Psoas muscle (tissue), 8 donors: Measurements from ENCODE around the gene BRCA1. TPM values are rescaled to one million over a fixed set of nuclear protein-coding genes. Genes with fewer than 3 reads are reported as not detected.
A peak's percentile ranks its signal among the peaks of the same experiment; 100 is the strongest.

Experiments used
- ATAC-seq, 4 donors: fragments of 200-7000 bp; cut with Tn5 transposase; one replicate each; pipeline ENCODE4 v1.9.1; 2020; ENCODE audit warnings: moderate library complexity in 3 of 4, mild to moderate bottlenecking in 2 of 4
- DNase-seq, 2 donors: peaks; one replicate each; pipeline ENCODE4 v3.0.0-alpha.2; 2020
- H3K27ac ChIP-seq: fragments of 200-600 bp; one replicate; pipeline ENCODE4 v1.8.0; 2022
- H3K27me3 ChIP-seq, 3 donors: fragments of 200-600 bp in 1 of 3; one replicate each; pipeline versions ENCODE4 v1.6.1 to v1.8.0; 2013 to 2022; ENCODE audit warnings: low read length in 2 of 3, mild to moderate bottlenecking in 2 of 3, moderate library complexity in 1 of 3; ENCODE audit not compliant: insufficient read depth in 3 of 3
- H3K36me3 ChIP-seq, 2 donors: fragments of 200-600 bp in 1 of 2; one replicate each; pipeline versions ENCODE4 v1.6.1 to v1.8.0; 2013 to 2022; ENCODE audit warnings: low read depth in 1 of 2, mild to moderate bottlenecking in 1 of 2, moderate library complexity in 1 of 2; ENCODE audit not compliant: insufficient read depth in 1 of 2
- H3K4me1 ChIP-seq: fragments of 200-600 bp; one replicate; pipeline ENCODE4 v1.8.0; 2022
- H3K4me3 ChIP-seq: fragments of 200-600 bp; one replicate; pipeline ENCODE4 v1.8.0; 2022; ENCODE audit warnings: mild to moderate bottlenecking
- H3K9me3 ChIP-seq: fragments of 200-600 bp; one replicate; pipeline ENCODE4 v1.8.0; 2022
- CTCF ChIP-seq: fragments of 200-600 bp; IDR thresholded peaks from one replicate; pipeline ENCODE4 v1.8.0; 2022; ENCODE audit warnings: antibody characterized with exemption
- WGBS, 3 donors: extraction: QIAGEN DNeasy Blood & Tissue Kit; methylation state at CpG; one replicate each; pipeline versions ENCODE4 v1.1.6 to v1.1.7; 2013; 5-methylcytosine and 5-hydroxymethylcytosine counted together
- intact Hi-C, 2 donors: fragments of 100-400 bp; cut with DNase I; formaldehyde crosslinking; loops; one replicate each; pipeline versions ENCODE4 v1.11.0 to v1.14.2; 2022
- polyA plus RNA-seq, 3 donors: library from polyadenylated mRNA; stranded (reverse); fragments of 200-250 nt; gene quantifications; one replicate each; pipeline ENCODE4 v1.2.3, GENCODE V29; 2013
- total RNA-seq, 4 donors: library from RNA; stranded (reverse); fragmentation: NEBNext Ultra II Directional in 2 of 4; extraction: Animal tissue kit (Norgen Biotek cat#: 25700) in 2 of 4; gene quantifications; one replicate each; pipeline versions ENCODE4 v1.2.1 to v1.2.4, GENCODE V29; 2021 to 2023
- donor health status: healthy with polysubstance abuse.
- donor health status: DM: no; HTN: no; CAD: no; lungs with moderate emphysema.
- donor health status: Bipolar disorder and iron deficiency.
- donor health status: healthy.
- donor health status: DM: yes; HTN: yes; CAD: no.
- donor health status: DM: no; HTN: no; CAD: no.
- donor health status: DM: no; HTN: no; CAD: no.
- donor health status: DM: yes; HTN: yes; CAD: no.

The BRCA1 gene
- total and polyA plus RNA-seq, 7 donors: 1.5 to 6.1 (median 3.7) TPM

- ATAC-seq (peak; percentile 97 to 98 (median 98)), DNase-seq (peak; percentile 98 to 99)
- Histone ChIP-seq H3K4me3 (peak within 1 kb of the TSS; percentile 93), H3K27ac (peak within 1 kb of the TSS; percentile 96), H3K27me3 (no peaks in the 10 kb centered on the region), H3K4me1 (peaks cover 21% of the 10 kb centered on the region), H3K9me3 (no peaks in the 10 kb centered on the region), H3K36me3 (peaks cover 4 to 55% of the 10 kb centered on the region in 2 donors)
- WGBS, 3 donors: 0 to 1% (median 0%) methylated on average over 49 of the region's 49 CpGs
- intact Hi-C loops: loop anchor here in 1 of 2 donors (1.0 kb wide), 1 partner anchor 17 kb away; no protein-coding TSS in a partner anchor
- TF ChIP-seq CTCF: peak; percentile 93
These were observed 126.9 kb downstream of the BRCA1 start, which contains the start of gene RPL27 for GRCh38 chr17:42997984-42998938. Gene RPL27 (plus strand): TSS chr17:42998419. CDS start chr17:42998751, 332 bp downstream.

- ATAC-seq: peak in 2 of 4 donors; percentile 5 to 6
- H3K36me3 ChIP-seq: peaks cover 6 to 55% of the 10 kb centered on the region in 2 donors
- H3K27ac ChIP-seq: peak overlapping the region; percentile 96
- no peaks in the 10 kb centered on the region for H3K9me3 ChIP-seq
- peaks cover 21% of the 10 kb centered on the region for H3K4me1 ChIP-seq
- H3K27me3 ChIP-seq: no peaks in the 10 kb centered on the region
- H3K4me3 ChIP-seq: peak overlapping the region; percentile 93
- WGBS, 3 donors: 23 to 29% (median 24%) methylated on average over 5 of the region's 5 CpGs
- intact Hi-C loops: no loop called here
- no peak for DNase-seq
- no peak for TF ChIP-seq CTCF
These were observed 127.7 kb downstream of the BRCA1 start for GRCh38 chr17:42997390-42997983.

Other genes with a start within 250 kb of the BRCA1 start
- gene G6PC1, start 224.6 kb downstream of the BRCA1 start, total RNA-seq: not detected
- under 1 TPM in 1 of 3 donors, not detected in 2; 0.03 TPM for gene G6PC1, start 224.6 kb downstream of the BRCA1 start, polyA plus RNA-seq
- 10 to 100 TPM; 29.7 to 54.6 (median 43.1) TPM for gene AARSD1, start 160.9 kb downstream of the BRCA1 start, total RNA-seq
- 10 to 100 TPM; 55.2 to 68.1 (median 55.3) TPM for gene AARSD1, start 160.9 kb downstream of the BRCA1 start, polyA plus RNA-seq
- gene PTGES3L, start 145.3 kb downstream of the BRCA1 start, total RNA-seq: 10 to 100 TPM; 47.8 to 66.0 (median 55.3) TPM
- gene PTGES3L, start 145.3 kb downstream of the BRCA1 start, polyA plus RNA-seq: 10 to 100 TPM; 43.7 to 59.5 (median 44.7) TPM
- gene RUNDC1, start 144.8 kb downstream of the BRCA1 start, total RNA-seq: 10 to 100 TPM in 2 of 4 donors, 1 to 10 TPM in 2; 8.7 to 16.8 (median 12.8) TPM
- 10 to 100 TPM; 10.4 to 17.8 (median 10.6) TPM for gene RUNDC1, start 144.8 kb downstream of the BRCA1 start, polyA plus RNA-seq
- 1,000 to 10,000 TPM in 1 of 4 donors, 100 to 1,000 TPM in 3; 506 to 1,045 (median 824) TPM for gene RPL27, start 126.9 kb downstream of the BRCA1 start, total RNA-seq
- gene RPL27, start 126.9 kb downstream of the BRCA1 start, polyA plus RNA-seq: 1,000 to 10,000 TPM; 2,533 to 3,118 (median 2,913) TPM
- 1 to 10 TPM; 4.6 to 6.5 (median 6.2) TPM for gene IFI35, start 118.6 kb downstream of the BRCA1 start, total RNA-seq
- gene IFI35, start 118.6 kb downstream of the BRCA1 start, polyA plus RNA-seq: 1 to 10 TPM; 4.2 to 7.8 (median 6.5) TPM
- 10 to 100 TPM; 20.0 to 50.6 (median 34.1) TPM for gene VAT1, start 103.0 kb downstream of the BRCA1 start, total RNA-seq
- gene VAT1, start 103.0 kb downstream of the BRCA1 start, polyA plus RNA-seq: 10 to 100 TPM; 19.2 to 20.2 (median 19.7) TPM
- gene RND2, start 100.1 kb downstream of the BRCA1 start, total RNA-seq: under 1 TPM; 0.04 to 0.22 (median 0.16) TPM
- gene RND2, start 100.1 kb downstream of the BRCA1 start, polyA plus RNA-seq: under 1 TPM; 0.04 to 0.09 (median 0.04) TPM
- gene NBR1, start 45.9 kb upstream of the BRCA1 start, total RNA-seq: 100 to 1,000 TPM; 104 to 157 (median 133) TPM
- 10 to 100 TPM; 13.7 to 91.7 (median 45.9) TPM for gene NBR1, start 45.9 kb upstream of the BRCA1 start, polyA plus RNA-seq
- gene TMEM106A, start 86.5 kb upstream of the BRCA1 start, total RNA-seq: 1 to 10 TPM; 1.9 to 3.4 (median 2.6) TPM
- under 1 TPM; 0.21 to 0.60 (median 0.53) TPM for gene TMEM106A, start 86.5 kb upstream of the BRCA1 start, polyA plus RNA-seq
- not detected for gene CCDC200, start 103.3 kb upstream of the BRCA1 start, total RNA-seq
- gene CCDC200, start 103.3 kb upstream of the BRCA1 start, polyA plus RNA-seq: under 1 TPM in 2 of 3 donors, not detected in 1; 0.38 to 0.41 TPM
- gene RNU2-1, start 108.6 kb upstream of the BRCA1 start, total RNA-seq: 1,000 to 10,000 TPM; 2,334 to 4,375 (median 3,394) TPM
- gene RNU2-1, start 108.6 kb upstream of the BRCA1 start, polyA plus RNA-seq: not detected